Body of pancreas (tissue), 4 donors: ENCODE results near the gene QRICH1. TPM values are rescaled to one million over a fixed set of nuclear protein-coding genes. Genes with fewer than 3 reads are reported as not detected.
A peak's percentile ranks its signal among the peaks of the same experiment; 100 is the strongest.

Experiments
- ATAC-seq: fragments of 150-250 bp; one replicate; pipeline ENCODE4 v1.9.1; 2016
- DNase-seq, 4 donors: peaks; one replicate each; pipeline ENCODE4 v3.0.0-alpha.2; 2019
- H3K27ac ChIP-seq, 4 donors: fragments of 200-600 bp; sonication (generic); 1 replicate in 3 of 4; 2 replicates in 1 of 4; pipeline versions ENCODE4 v1.5.1 to v1.6.1; 2016 to 2019; ENCODE audit warnings: mild to moderate bottlenecking in 1 of 4, mixed read lengths in 1 of 4, moderate library complexity in 1 of 4
- H3K27me3 ChIP-seq, 2 donors: fragments of 200-600 bp; sonication (generic); one replicate each; pipeline ENCODE4 v1.6.0; 2016; ENCODE audit warnings: mild to moderate bottlenecking in 1 of 2
- H3K36me3 ChIP-seq, 2 donors: fragments of 200-600 bp; sonication (generic); replicated peaks in 1 of 2; 2 replicates each; pipeline ENCODE4 v1.5.1; 2016; ENCODE audit warnings: low read depth in 2 of 2; ENCODE audit not compliant: insufficient read depth in 1 of 2
- H3K4me1 ChIP-seq: fragments of 200-600 bp; sonication (generic); one replicate; pipeline ENCODE4 v1.6.0; 2016
- H3K4me3 ChIP-seq, 2 donors: fragments of 200-600 bp; sonication (generic); 1 replicate in 1 of 2; 2 replicates in 1 of 2; pipeline ENCODE4 v1.5.1; 2016 to 2019
- H3K9me3 ChIP-seq, 3 donors: fragments of 200-600 bp; sonication (generic); 1 replicate in 2 of 3; 2 replicates in 1 of 3; pipeline ENCODE4 v1.5.1; 2016
- POLR2A ChIP-seq, 3 donors: fragments of 450-650 bp; IDR thresholded peaks; one replicate each; pipeline ENCODE4 v1.6.1; 2016; ENCODE audit warnings: antibody characterized with exemption in 3 of 3, mild to moderate bottlenecking in 2 of 3
- WGBS, 2 donors: methylation state at CpG; one replicate each; pipeline ENCODE4 v1.1.5; 2017; 5-methylcytosine and 5-hydroxymethylcytosine counted together
- intact Hi-C: fragments of 100-400 bp; cut with DNase I; formaldehyde crosslinking; loops from one replicate; pipeline ENCODE4 v1.15.1; 2023
- total RNA-seq, 2 donors: library from RNA; depleted of rRNA; stranded (reverse); fragments of >200 nt; gene quantifications; one replicate each; pipeline ENCODE4 v1.1.0, GENCODE V29; 2016
- TF ChIP-seq, protein P1 (sequence below), 7 experiments: fragments of 450-650 bp in 4 of 7; fragments of 200-600 bp in 3 of 7; sonication (generic) in 3 of 7; IDR thresholded peaks; one replicate each; pipeline ENCODE4 v1.5.1; 2016 to 2019; ENCODE audit warnings: antibody characterized with exemption in 7 of 7

Gene QRICH1
- total RNA-seq, 2 donors from 2014 or later: 63.6 to 67.9 TPM

DNA sequence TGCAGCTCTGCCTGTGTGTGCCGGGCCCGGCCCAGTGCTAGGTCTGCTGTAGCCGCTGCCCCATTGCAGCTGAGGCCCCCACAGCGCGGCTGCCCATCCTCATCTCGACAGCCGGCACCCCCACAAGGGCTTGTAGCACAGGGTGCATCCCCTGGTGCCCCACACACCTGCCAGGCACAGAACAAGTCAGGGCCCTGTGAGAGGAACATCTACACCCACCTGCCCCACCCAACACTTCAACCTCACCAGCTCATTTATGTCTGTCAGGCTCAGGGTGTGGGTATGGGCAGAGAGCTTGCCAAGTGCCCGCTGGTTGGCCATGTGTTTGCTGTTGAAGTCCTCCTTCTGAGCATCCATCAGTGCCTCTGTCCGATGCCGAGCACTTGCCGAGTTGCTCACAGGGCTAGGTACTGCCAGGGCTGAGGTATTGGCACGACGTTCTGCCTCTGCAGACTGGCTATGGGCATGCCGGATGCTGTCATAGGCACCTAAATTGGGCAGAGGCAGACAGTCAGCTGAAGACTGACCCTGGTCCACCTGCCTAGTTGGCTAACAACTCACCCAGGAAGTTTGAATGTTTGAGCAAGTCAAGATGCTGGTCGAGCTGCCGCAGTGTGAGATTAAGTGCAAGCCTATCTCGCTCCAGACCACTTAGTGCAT lies 29.1 kb upstream of the QRICH1 start:
- TF ChIP-seq, protein P1, sequence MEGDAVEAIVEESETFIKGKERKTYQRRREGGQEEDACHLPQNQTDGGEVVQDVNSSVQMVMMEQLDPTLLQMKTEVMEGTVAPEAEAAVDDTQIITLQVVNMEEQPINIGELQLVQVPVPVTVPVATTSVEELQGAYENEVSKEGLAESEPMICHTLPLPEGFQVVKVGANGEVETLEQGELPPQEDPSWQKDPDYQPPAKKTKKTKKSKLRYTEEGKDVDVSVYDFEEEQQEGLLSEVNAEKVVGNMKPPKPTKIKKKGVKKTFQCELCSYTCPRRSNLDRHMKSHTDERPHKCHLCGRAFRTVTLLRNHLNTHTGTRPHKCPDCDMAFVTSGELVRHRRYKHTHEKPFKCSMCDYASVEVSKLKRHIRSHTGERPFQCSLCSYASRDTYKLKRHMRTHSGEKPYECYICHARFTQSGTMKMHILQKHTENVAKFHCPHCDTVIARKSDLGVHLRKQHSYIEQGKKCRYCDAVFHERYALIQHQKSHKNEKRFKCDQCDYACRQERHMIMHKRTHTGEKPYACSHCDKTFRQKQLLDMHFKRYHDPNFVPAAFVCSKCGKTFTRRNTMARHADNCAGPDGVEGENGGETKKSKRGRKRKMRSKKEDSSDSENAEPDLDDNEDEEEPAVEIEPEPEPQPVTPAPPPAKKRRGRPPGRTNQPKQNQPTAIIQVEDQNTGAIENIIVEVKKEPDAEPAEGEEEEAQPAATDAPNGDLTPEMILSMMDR (IDR thresholded peaks at IDR 0.05): no peak
- TF ChIP-seq POLR2A (IDR thresholded peaks at IDR 0.05): no peak
- 83 to 100% methylated on average over 4 to 13 of the region's 17 CpGs for WGBS, 2 donors
- no peak overlapping the region for H3K4me3 ChIP-seq
- DNase-seq (no peak), ATAC-seq (no peak)
- intact Hi-C loops: no loop called here
- peaks cover 20% of the 10 kb centered on the region for H3K4me1 ChIP-seq
- no peaks in the 10 kb centered on the region for H3K27me3 ChIP-seq
- no peak overlapping the region for H3K27ac ChIP-seq
- H3K36me3 ChIP-seq: peaks cover 0 to 11% of the 10 kb centered on the region in 2 donors
- H3K9me3 ChIP-seq: no peaks in the 10 kb centered on the region

DNA sequence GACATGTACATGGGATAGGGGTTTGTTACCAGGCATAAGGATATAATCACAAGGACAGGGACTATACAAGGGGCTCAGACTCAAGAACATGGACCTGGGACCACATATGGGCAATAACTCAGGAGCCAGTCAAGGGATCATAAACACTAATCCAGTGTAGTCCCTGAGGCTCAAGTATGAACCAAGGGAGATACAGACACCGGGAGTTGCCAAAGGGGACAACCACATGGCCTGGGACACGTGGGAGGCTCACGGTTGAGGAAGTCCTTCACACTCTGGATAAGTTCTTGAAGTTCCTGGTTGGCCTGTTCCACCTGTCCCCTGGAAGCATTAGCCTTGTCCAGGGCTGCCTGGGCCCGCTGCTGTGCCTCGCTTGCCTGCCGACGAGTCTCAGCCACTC lies 28.6 kb upstream of the QRICH1 start:
- Histone ChIP-seq H3K27ac (no peak overlapping the region), H3K36me3 (peaks cover 0 to 12% of the 10 kb centered on the region in 2 donors), H3K4me1 (peaks cover 20% of the 10 kb centered on the region), H3K4me3 (no peak overlapping the region), H3K9me3 (no peaks in the 10 kb centered on the region), H3K27me3 (no peaks in the 10 kb centered on the region)
- TF ChIP-seq, protein P1 (IDR thresholded peaks at IDR 0.05): no peak
- TF ChIP-seq POLR2A (IDR thresholded peaks at IDR 0.05): no peak
- no peak for ATAC-seq
- 79 to 89% methylated on average over 3 to 5 of the region's 7 CpGs for WGBS, 2 donors
- intact Hi-C loops: no loop called here
- DNase-seq: no peak

DNA sequence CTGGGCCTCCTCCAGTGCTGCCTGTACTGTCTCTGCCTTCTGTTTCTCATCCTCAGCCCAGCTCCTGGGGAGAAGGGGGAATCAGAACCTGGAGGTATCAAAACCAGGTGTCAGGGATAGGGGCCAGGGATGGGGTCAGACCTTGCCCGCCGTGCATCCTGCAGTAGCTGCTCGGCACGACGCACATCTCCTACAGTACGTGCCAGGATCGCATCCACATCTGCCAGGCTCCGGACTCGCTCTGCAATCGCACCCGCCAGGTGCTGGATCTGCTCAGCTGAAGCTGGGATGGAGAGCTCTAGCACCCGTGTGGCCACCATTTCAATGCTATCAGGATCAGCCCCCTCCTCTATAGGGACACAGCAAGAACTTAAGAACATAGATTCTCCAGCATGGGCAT lies 28.2 kb upstream of the QRICH1 start:
- no peaks in the 10 kb centered on the region for H3K9me3 ChIP-seq
- no peak overlapping the region for H3K27ac ChIP-seq
- TF ChIP-seq POLR2A (IDR thresholded peaks at IDR 0.05): no peak
- TF ChIP-seq, protein P1 (IDR thresholded peaks at IDR 0.05): no peak
- H3K27me3 ChIP-seq: no peaks in the 10 kb centered on the region
- peaks cover 20% of the 10 kb centered on the region for H3K4me1 ChIP-seq
- peaks cover 4 to 16% of the 10 kb centered on the region in 2 donors for H3K36me3 ChIP-seq
- H3K4me3 ChIP-seq: no peak overlapping the region
- no peak for DNase-seq
- intact Hi-C loops: no loop called here
- 93 to 96% methylated on average over 12 of the region's 12 CpGs for WGBS, 2 donors
- no peak for ATAC-seq

DNA sequence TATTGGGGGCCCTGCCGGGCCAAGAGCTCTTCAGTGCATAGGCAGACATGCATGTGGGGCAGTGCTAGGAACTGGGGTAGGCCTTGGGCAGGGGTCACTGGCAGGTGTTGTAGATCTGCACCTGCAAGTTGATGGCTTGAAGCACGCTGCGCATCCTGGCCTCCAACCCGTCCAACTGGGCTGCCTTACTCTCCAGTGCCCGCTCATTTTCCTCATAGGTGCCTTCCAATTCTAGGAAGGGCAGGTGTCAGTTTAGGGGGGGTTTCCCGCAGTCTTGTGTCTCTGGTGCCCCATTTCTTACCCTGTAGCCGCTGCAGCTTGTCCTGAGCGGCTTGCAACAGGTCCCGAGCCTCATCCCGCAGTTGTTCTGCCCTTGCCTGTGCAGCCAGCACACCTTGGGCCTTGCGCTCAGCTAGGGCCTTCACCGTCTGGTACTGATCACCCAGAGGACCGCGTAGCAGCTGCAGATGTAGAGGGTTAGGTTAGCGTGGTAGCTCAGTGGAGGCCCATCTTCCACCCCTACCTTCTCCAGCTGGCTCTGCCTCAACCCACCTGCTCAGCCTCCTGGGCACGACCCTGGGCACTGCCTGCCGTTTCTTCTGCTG lies 27.4 kb upstream of the QRICH1 start:
- intact Hi-C loops: no loop called here
- Histone ChIP-seq H3K36me3 (peaks cover 10 to 23% of the 10 kb centered on the region in 2 donors), H3K9me3 (no peaks in the 10 kb centered on the region), H3K27ac (peak overlapping the region; percentile 72 to 92 (median 88)), H3K4me3 (peak overlapping the region in 1 of 2 donors; percentile 69), H3K4me1 (peaks cover 20% of the 10 kb centered on the region), H3K27me3 (no peaks in the 10 kb centered on the region)
- WGBS, 2 donors: 72 to 74% methylated on average over 10 to 17 of the region's 17 CpGs
- ATAC-seq: no peak
- TF ChIP-seq POLR2A (IDR thresholded peaks at IDR 0.05): no peak
- TF ChIP-seq, protein P1 (IDR thresholded peaks at IDR 0.05): no peak
- no peak for DNase-seq
